HepG2 (cell line): Measurements from ENCODE around the gene TIMM13. TPM values are rescaled to one million over a fixed set of nuclear protein-coding genes. Genes with fewer than 3 reads are reported as not detected.

Source experiments
- CCAR2 ChIP-seq: fragments of 200-400 bp; formaldehyde crosslinking; optimal IDR thresholded peaks from 2 replicates; pipeline ENCODE3; 2018; ENCODE audit warnings: low read depth, mild to moderate bottlenecking, low read length, moderate library complexity
- FOXA1 ChIP-seq, 2 experiments: fragments of 450-650 bp in 1 of 2; sonication (generic) in 1 of 2; formaldehyde crosslinking in 1 of 2; IDR thresholded peaks; 2 replicates each; pipeline versions ENCODE4 v1.4.0 to v1.6.1; 2016 to 2020; ENCODE audit warnings: missing genetic modification reagents in 1 of 2
- HMGA1 ChIP-seq: sonication (generic); formaldehyde crosslinking; conservative IDR thresholded peaks from 2 replicates; pipeline ENCODE4 v1.4.0; 2020; ENCODE audit warnings: missing genetic modification reagents
- IKZF1 ChIP-seq: fragments of 450-650 bp; IDR thresholded peaks from 2 replicates; pipeline ENCODE4 v1.7.1; 2016
- KDM5A ChIP-seq: fragments of 200-600 bp; sonication (generic); IDR thresholded peaks from 2 replicates; pipeline ENCODE4 v1.7.0; 2018; ENCODE audit warnings: antibody characterized with exemption, mild to moderate bottlenecking, low read length, borderline replicate concordance
- KMT2A ChIP-seq: sonication (generic); formaldehyde crosslinking; IDR thresholded peaks from 2 replicates; pipeline ENCODE4 v1.4.0; 2020; ENCODE audit warnings: missing genetic modification reagents
- MED1 ChIP-seq: sonication (generic); formaldehyde crosslinking; IDR thresholded peaks from 2 replicates; pipeline ENCODE4 v1.4.0; 2020; ENCODE audit warnings: missing genetic modification reagents
- NFYC ChIP-seq: IDR thresholded peaks from 2 replicates; pipeline ENCODE4 v1.6.1; 2016; ENCODE audit warnings: missing genetic modification reagents, missing compliant biosample characterization
- SNRNP70 ChIP-seq: fragments of 200-400 bp; formaldehyde crosslinking; IDR thresholded peaks from 2 replicates; pipeline ENCODE4 v1.6.1; 2017; ENCODE audit warnings: mild to moderate bottlenecking, low read depth, low read length, moderate library complexity
- TBX2 ChIP-seq: sonication (generic); formaldehyde crosslinking; IDR thresholded peaks from 2 replicates; pipeline ENCODE4 v1.5.0; 2020; ENCODE audit warnings: missing genetic modification reagents, mild to moderate bottlenecking, borderline replicate concordance
- TOPORS ChIP-seq: sonication (generic); formaldehyde crosslinking; IDR thresholded peaks from 2 replicates; pipeline ENCODE4 v1.8.0; 2023; ENCODE audit warnings: mild to moderate bottlenecking, missing genetic modification reagents
- UBTF ChIP-seq: sonication (generic); formaldehyde crosslinking; IDR thresholded peaks from 2 replicates; pipeline ENCODE4 v1.4.0; 2020; ENCODE audit warnings: mild to moderate bottlenecking, missing genetic modification reagents
- ZBTB43 ChIP-seq: sonication (generic); formaldehyde crosslinking; conservative IDR thresholded peaks from 2 replicates; pipeline ENCODE4 v1.4.0; 2020; ENCODE audit warnings: missing genetic modification reagents
- ZFP41 ChIP-seq: sonication (generic); formaldehyde crosslinking; IDR thresholded peaks from 2 replicates; pipeline ENCODE4 v1.4.0; 2020; ENCODE audit warnings: mild to moderate bottlenecking, missing genetic modification reagents, borderline replicate concordance
- ZFX ChIP-seq: sonication (generic); formaldehyde crosslinking; IDR thresholded peaks from 2 replicates; pipeline ENCODE4 v1.4.0; 2020; ENCODE audit warnings: mild to moderate bottlenecking, low read depth, missing genetic modification reagents, moderate library complexity
- ZNF253 ChIP-seq: sonication (generic); formaldehyde crosslinking; IDR thresholded peaks from 2 replicates; pipeline ENCODE4 v1.8.0; 2022; ENCODE audit warnings: mild to moderate bottlenecking, missing genetic modification reagents, borderline replicate concordance
- ZNF292 ChIP-seq: sonication (generic); formaldehyde crosslinking; IDR thresholded peaks from 2 replicates; pipeline ENCODE4 v1.8.1; 2022; ENCODE audit warnings: mild to moderate bottlenecking, low read depth, missing genetic modification reagents, borderline replicate concordance
- ZNF44 ChIP-seq: sonication (generic); formaldehyde crosslinking; IDR thresholded peaks from 2 replicates; pipeline ENCODE4 v1.5.1; 2020; ENCODE audit warnings: mild to moderate bottlenecking, missing genetic modification reagents
- ZSCAN9 ChIP-seq: IDR thresholded peaks from 2 replicates; pipeline ENCODE4 v1.6.1; 2016; ENCODE audit warnings: borderline replicate concordance
- polyA plus RNA-seq, 8 experiments: library from polyadenylated mRNA; depleted of rRNA in 3 of 8; stranded (reverse) in 7 of 8; unstranded in 1 of 8; fragments of >200 nt; fragmentation: Illumina TruSeq in 4 of 8; extraction: Trizol in 4 of 8; gene quantifications; 2 replicates each; pipeline versions ENCODE4 v1.2.1 to v1.2.3, GENCODE V29; 2011 to 2016; ENCODE audit warnings: low read depth in 4 of 8, missing spikeins in 1 of 8, mixed read lengths in 1 of 8; ENCODE audit not compliant: insufficient read depth in 1 of 8
- total RNA-seq, 5 experiments: library from RNA; depleted of rRNA; stranded (reverse); fragments of >200 nt; fragmentation: Illumina TruSeq; extraction: Trizol; gene quantifications; 2 replicates each; pipeline ENCODE4 v1.2.3, GENCODE V29; 2016; ENCODE audit warnings: low read depth in 1 of 5
- TF ChIP-seq, protein P1 (sequence below): sonication (generic); formaldehyde crosslinking; IDR thresholded peaks from 2 replicates; pipeline ENCODE4 v1.4.0; 2020; ENCODE audit warnings: missing genetic modification reagents
- TF ChIP-seq, protein P2 (sequence below): sonication (generic); formaldehyde crosslinking; IDR thresholded peaks from 2 replicates; pipeline ENCODE4 v1.4.0; 2020; ENCODE audit warnings: missing genetic modification reagents

TIMM13 gene
- total and polyA plus RNA-seq, 2 of the 13 experiments (the other 11 are each of a cell fraction or from before 2014, with no cell fraction given): 48.4 to 108 TPM

GRCh38 chr19:2474232-2475017 is 47.0 kb upstream of the TIMM13 start (continued):
- TF ChIP-seq ZNF253 (CRISPR knock-in tag) (no peak), ZSCAN9 (CRISPR knock-in tag) (no peak), KMT2A (CRISPR knock-in tag) (no peak), TOPORS (CRISPR knock-in tag) (no peak; the same call in 1 of the 2 replicates), IKZF1 (no peak), HMGA1 (no peak), UBTF (CRISPR knock-in tag) (peak; percentile 90), ZNF44 (no peak), ZFX (CRISPR knock-in tag) (peak; percentile 52), ZNF292 (CRISPR knock-in tag) (no peak), MED1 (CRISPR knock-in tag) (peak; percentile 78), FOXA1 (IDR thresholded peaks at IDR 0.05) (no peak), FOXA1 (CRISPR knock-in tag; IDR thresholded peaks at IDR 0.05) (peak; percentile 23; the same call in 1 of the 2 replicates), CCAR2 (no peak), TBX2 (CRISPR knock-in tag) (peak; percentile 79), SNRNP70 (no peak), KDM5A (no peak), ZBTB43 (CRISPR knock-in tag) (no peak), ZFP41 (0 out of 2 replicates have a peak, but pooled peaks have one; percentile 51), NFYC (CRISPR knock-in tag) (no peak)
- TF ChIP-seq, protein P1, sequence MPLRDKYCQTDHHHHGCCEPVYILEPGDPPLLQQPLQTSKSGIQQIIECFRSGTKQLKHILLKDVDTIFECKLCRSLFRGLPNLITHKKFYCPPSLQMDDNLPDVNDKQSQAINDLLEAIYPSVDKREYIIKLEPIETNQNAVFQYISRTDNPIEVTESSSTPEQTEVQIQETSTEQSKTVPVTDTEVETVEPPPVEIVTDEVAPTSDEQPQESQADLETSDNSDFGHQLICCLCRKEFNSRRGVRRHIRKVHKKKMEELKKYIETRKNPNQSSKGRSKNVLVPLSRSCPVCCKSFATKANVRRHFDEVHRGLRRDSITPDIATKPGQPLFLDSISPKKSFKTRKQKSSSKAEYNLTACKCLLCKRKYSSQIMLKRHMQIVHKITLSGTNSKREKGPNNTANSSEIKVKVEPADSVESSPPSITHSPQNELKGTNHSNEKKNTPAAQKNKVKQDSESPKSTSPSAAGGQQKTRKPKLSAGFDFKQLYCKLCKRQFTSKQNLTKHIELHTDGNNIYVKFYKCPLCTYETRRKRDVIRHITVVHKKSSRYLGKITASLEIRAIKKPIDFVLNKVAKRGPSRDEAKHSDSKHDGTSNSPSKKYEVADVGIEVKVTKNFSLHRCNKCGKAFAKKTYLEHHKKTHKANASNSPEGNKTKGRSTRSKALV (CRISPR knock-in tag): no peak
- TF ChIP-seq, protein P2, sequence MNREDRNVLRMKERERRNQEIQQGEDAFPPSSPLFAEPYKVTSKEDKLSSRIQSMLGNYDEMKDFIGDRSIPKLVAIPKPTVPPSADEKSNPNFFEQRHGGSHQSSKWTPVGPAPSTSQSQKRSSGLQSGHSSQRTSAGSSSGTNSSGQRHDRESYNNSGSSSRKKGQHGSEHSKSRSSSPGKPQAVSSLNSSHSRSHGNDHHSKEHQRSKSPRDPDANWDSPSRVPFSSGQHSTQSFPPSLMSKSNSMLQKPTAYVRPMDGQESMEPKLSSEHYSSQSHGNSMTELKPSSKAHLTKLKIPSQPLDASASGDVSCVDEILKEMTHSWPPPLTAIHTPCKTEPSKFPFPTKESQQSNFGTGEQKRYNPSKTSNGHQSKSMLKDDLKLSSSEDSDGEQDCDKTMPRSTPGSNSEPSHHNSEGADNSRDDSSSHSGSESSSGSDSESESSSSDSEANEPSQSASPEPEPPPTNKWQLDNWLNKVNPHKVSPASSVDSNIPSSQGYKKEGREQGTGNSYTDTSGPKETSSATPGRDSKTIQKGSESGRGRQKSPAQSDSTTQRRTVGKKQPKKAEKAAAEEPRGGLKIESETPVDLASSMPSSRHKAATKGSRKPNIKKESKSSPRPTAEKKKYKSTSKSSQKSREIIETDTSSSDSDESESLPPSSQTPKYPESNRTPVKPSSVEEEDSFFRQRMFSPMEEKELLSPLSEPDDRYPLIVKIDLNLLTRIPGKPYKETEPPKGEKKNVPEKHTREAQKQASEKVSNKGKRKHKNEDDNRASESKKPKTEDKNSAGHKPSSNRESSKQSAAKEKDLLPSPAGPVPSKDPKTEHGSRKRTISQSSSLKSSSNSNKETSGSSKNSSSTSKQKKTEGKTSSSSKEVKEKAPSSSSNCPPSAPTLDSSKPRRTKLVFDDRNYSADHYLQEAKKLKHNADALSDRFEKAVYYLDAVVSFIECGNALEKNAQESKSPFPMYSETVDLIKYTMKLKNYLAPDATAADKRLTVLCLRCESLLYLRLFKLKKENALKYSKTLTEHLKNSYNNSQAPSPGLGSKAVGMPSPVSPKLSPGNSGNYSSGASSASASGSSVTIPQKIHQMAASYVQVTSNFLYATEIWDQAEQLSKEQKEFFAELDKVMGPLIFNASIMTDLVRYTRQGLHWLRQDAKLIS (CRISPR knock-in tag): no peak
